Aorta (tissue), 5 donors: Measurements from ENCODE around the gene KIAA0753. TPM values are rescaled to one million over a fixed set of nuclear protein-coding genes. Genes with fewer than 3 reads are reported as not detected.

Source experiments
- ATAC-seq: fragments of 200-7000 bp; cut with Tn5 transposase; one replicate; pipeline ENCODE4 v1.9.1; 2022; ENCODE audit warnings: moderate library complexity; ENCODE audit not compliant: low FRiP score
- DNase-seq, 2 donors: peaks; one replicate each; pipeline ENCODE4 v3.0.0-alpha.2; 2020
- H3K27ac ChIP-seq, 2 donors: one replicate each; pipeline ENCODE4 v1.5.1; 2013; ENCODE audit warnings: low read length in 2 of 2, mild to moderate bottlenecking in 2 of 2, moderate library complexity in 2 of 2, control low read depth in 1 of 2, inconsistent platforms in 1 of 2, low read depth in 1 of 2
- H3K27me3 ChIP-seq, 2 donors: one replicate each; pipeline ENCODE4 v1.6.1; 2013; ENCODE audit warnings: control low read depth in 1 of 2, low read length in 1 of 2, mild to moderate bottlenecking in 1 of 2, moderate library complexity in 1 of 2; ENCODE audit not compliant: insufficient read depth in 2 of 2, control insufficient read depth in 1 of 2
- H3K36me3 ChIP-seq, 2 donors: one replicate each; pipeline ENCODE4 v1.6.1; 2013; ENCODE audit warnings: control low read depth in 1 of 2, low read length in 1 of 2, mild to moderate bottlenecking in 1 of 2; ENCODE audit not compliant: insufficient read depth in 2 of 2, control insufficient read depth in 1 of 2
- H3K4me1 ChIP-seq, 2 donors: one replicate each; pipeline ENCODE4 v1.6.1; 2013; ENCODE audit warnings: low read length in 2 of 2, control low read depth in 1 of 2, mild to moderate bottlenecking in 1 of 2, moderate library complexity in 1 of 2; ENCODE audit not compliant: insufficient read depth in 2 of 2, control insufficient read depth in 1 of 2
- H3K4me3 ChIP-seq, 2 donors: one replicate each; pipeline ENCODE4 v1.5.1; 2013; ENCODE audit warnings: low read length in 2 of 2, control low read depth in 1 of 2, mild to moderate bottlenecking in 1 of 2
- H3K9me3 ChIP-seq: one replicate; pipeline ENCODE4 v1.6.1; 2013; ENCODE audit warnings: mild to moderate bottlenecking, low read length; ENCODE audit not compliant: control insufficient read depth
- WGBS, 2 donors: extraction: QIAGEN DNeasy Blood & Tissue Kit; methylation state at CpG; one replicate each; pipeline ENCODE4 v1.1.7; 2013; 5-methylcytosine and 5-hydroxymethylcytosine counted together
- intact Hi-C, 2 donors: fragments of 100-400 bp; cut with DNase I; formaldehyde crosslinking; loops; one replicate each; pipeline versions ENCODE4 v1.14.2 to v1.15.0; 2022
- long read RNA-seq, 2 donors: library from polyadenylated mRNA; unstranded; transcript quantifications; one replicate each; pipeline ENCODE4 v2.0.0, GENCODE V29; 2020 to 2021
- polyA plus RNA-seq, 2 donors: library from polyadenylated mRNA; stranded (reverse); fragments of 200-250 nt; gene quantifications; one replicate each; pipeline ENCODE4 v1.2.3, GENCODE V29; 2013
- total RNA-seq, 2 donors: library from RNA; stranded (reverse); fragmentation: NEBNext Ultra II Directional; extraction: Animal tissue kit (Norgen Biotek cat#: 25700); gene quantifications; one replicate each; pipeline ENCODE4 v1.2.1, GENCODE V29; 2021
- donor health status: healthy with polysubstance abuse.
- donor health status: Bipolar disorder and iron deficiency.
- donor health status: DM: no; HTN: no; CAD: no.
- donor health status: DM: no; HTN: no; CAD: no.
- donor health status: DM: yes; HTN: yes; CAD: no.

KIAA0753 gene
- total RNA-seq: 10 to 100 TPM; 10.9 to 20.2 TPM
- 1 to 10 TPM; 2.5 to 9.7 TPM for polyA plus RNA-seq
- long read RNA-seq, donor 1, partial matches to known transcripts: 3 of 6 reads
- long read RNA-seq, donor 1, other reads (novel, unspliced or antisense): 3 of 6 reads
- long read RNA-seq, donor 2, full-length matches to known transcripts: 2 of 11 reads
- long read RNA-seq, donor 2, partial matches to known transcripts: 3 of 11 reads
- long read RNA-seq, donor 2, other reads (novel, unspliced or antisense): 6 of 11 reads

- H3K36me3 ChIP-seq: no peaks in the 10 kb centered on the region
- WGBS, 2 donors: 1% methylated on average over 52 of the region's 52 CpGs
- ATAC-seq (peak; percentile 97), DNase-seq (peak; percentile 96 to 99)
- no peaks in the 10 kb centered on the region for H3K9me3 ChIP-seq
- peak within 1 kb of the TSS in 1 of 2 donors; percentile 34 for H3K27ac ChIP-seq
- no peaks in the 10 kb centered on the region for H3K27me3 ChIP-seq
- intact Hi-C loops: no loop called here
- peak within 1 kb of the TSS; percentile 60 to 63 for H3K4me3 ChIP-seq
- no peaks in the 10 kb centered on the region for H3K4me1 ChIP-seq
These were observed at the start of gene KIAA0753, which contains the start of gene TXNDC17 for GRCh38 chr17:6640536-6641246. TSS of gene KIAA0753 (minus strand) at chr17:6640711. CDS start at chr17:6635103, 5,608 bp downstream. TSS of gene TXNDC17 (plus strand) at chr17:6641060. CDS start at chr17:6641083, 23 bp downstream.

GRCh38 chr17:6688944-6689343 is 48.4 kb upstream of the KIAA0753 start:
- WGBS, 2 donors: 82 to 84% methylated on average over 9 of the region's 9 CpGs

GRCh38 chr17:6686026-6686425 is 45.5 kb upstream of the KIAA0753 start:
- no peak for ATAC-seq
- WGBS, 2 donors: 72 to 80% methylated on average over 4 of the region's 4 CpGs
- Histone ChIP-seq H3K9me3 (no peaks in the 10 kb centered on the region), H3K36me3 (no peaks in the 10 kb centered on the region), H3K4me1 (no peaks in the 10 kb centered on the region), H3K27ac (no peak overlapping the region), H3K4me3 (no peak overlapping the region), H3K27me3 (no peaks in the 10 kb centered on the region)
- intact Hi-C loops: no loop called here
- no peak for DNase-seq

More at GRCh38 chr17:6688944-6689343, 48.4 kb upstream of the KIAA0753 start:
- H3K27me3 ChIP-seq: no peaks in the 10 kb centered on the region
- DNase-seq: no peak
- H3K9me3 ChIP-seq: no peaks in the 10 kb centered on the region
- intact Hi-C loops: no loop called here
- H3K27ac ChIP-seq: no peak overlapping the region
- H3K4me1 ChIP-seq: no peaks in the 10 kb centered on the region
- ATAC-seq: no peak
- H3K36me3 ChIP-seq: no peaks in the 10 kb centered on the region
- no peak overlapping the region for H3K4me3 ChIP-seq

- WGBS, 2 donors: 83 to 84% methylated on average over 14 of the region's 14 CpGs
- no peak overlapping the region for H3K27ac ChIP-seq
- ATAC-seq (no peak), DNase-seq (no peak)
- H3K9me3 ChIP-seq: no peaks in the 10 kb centered on the region
- no peaks in the 10 kb centered on the region for H3K27me3 ChIP-seq
- no peaks in the 10 kb centered on the region for H3K4me1 ChIP-seq
- no peaks in the 10 kb centered on the region for H3K36me3 ChIP-seq
- intact Hi-C loops: no loop called here
- no peak overlapping the region for H3K4me3 ChIP-seq
These were observed 44.6 kb upstream of the KIAA0753 start for GRCh38 chr17:6684881-6685767.

- H3K27ac ChIP-seq: no peak overlapping the region
- H3K36me3 ChIP-seq: no peaks in the 10 kb centered on the region
- ATAC-seq (no peak), DNase-seq (no peak)
- no peak overlapping the region for H3K4me3 ChIP-seq
- no peaks in the 10 kb centered on the region for H3K9me3 ChIP-seq
- WGBS, 2 donors: 64 to 70% methylated on average over 7 of the region's 7 CpGs
- H3K27me3 ChIP-seq: no peaks in the 10 kb centered on the region
- no peaks in the 10 kb centered on the region for H3K4me1 ChIP-seq
- intact Hi-C loops: no loop called here
These were observed 43.9 kb upstream of the KIAA0753 start for GRCh38 chr17:6684460-6684783.

GRCh38 chr17:6683730-6684459 is 43.4 kb upstream of the KIAA0753 start:
- 88 to 91% methylated on average over 3 of the region's 3 CpGs for WGBS, 2 donors
- Histone ChIP-seq H3K27me3 (no peaks in the 10 kb centered on the region), H3K9me3 (no peaks in the 10 kb centered on the region), H3K4me3 (no peak overlapping the region), H3K27ac (no peak overlapping the region), H3K4me1 (no peaks in the 10 kb centered on the region), H3K36me3 (no peaks in the 10 kb centered on the region)
- intact Hi-C loops: no loop called here
- no peak for DNase-seq
- ATAC-seq: no peak

GRCh38 chr17:6683081-6683684 is 42.7 kb upstream of the KIAA0753 start:
- Histone ChIP-seq H3K36me3 (no peaks in the 10 kb centered on the region), H3K4me1 (no peaks in the 10 kb centered on the region), H3K9me3 (no peaks in the 10 kb centered on the region), H3K27me3 (no peaks in the 10 kb centered on the region), H3K4me3 (no peak overlapping the region), H3K27ac (no peak overlapping the region)
- 90 to 93% methylated on average over 3 of the region's 3 CpGs for WGBS, 2 donors
- no peak for ATAC-seq
- DNase-seq: no peak
- intact Hi-C loops: no loop called here

GRCh38 chr17:6682339-6682738 is 41.8 kb upstream of the KIAA0753 start:
- no peak overlapping the region for H3K4me3 ChIP-seq
- WGBS, 2 donors: 77 to 84% methylated on average over 4 of the region's 4 CpGs
- no peaks in the 10 kb centered on the region for H3K4me1 ChIP-seq
- ATAC-seq (no peak), DNase-seq (no peak)
- no peaks in the 10 kb centered on the region for H3K9me3 ChIP-seq
- no peaks in the 10 kb centered on the region for H3K27me3 ChIP-seq
- no peaks in the 10 kb centered on the region for H3K36me3 ChIP-seq
- no peak overlapping the region for H3K27ac ChIP-seq
- intact Hi-C loops: no loop called here
